IMR-90 (cell line): ENCODE measurements around the gene RERE. TPM values are rescaled to one million over a fixed set of nuclear protein-coding genes. Genes with fewer than 3 reads are reported as not detected.

Experiments used
- ATAC-seq: fragments of 200-7000 bp; cut with Tn5 transposase; 2 replicates; pipeline ENCODE4 v1.9.1; 2020; ENCODE audit warnings: low read depth, mild to moderate bottlenecking, moderate library complexity
- BruUV-seq: library from RNA; stranded (reverse); fragments of 400-500 nt; replicated peaks from 2 replicates; lab custom pipeline; 2021; lab: Mats Ljungman, UMichigan
- CTCF ChIA-PET: fragments of 300-600 bp; formaldehyde crosslinking; extraction: SDS; loops from one replicate; lab custom pipeline; 2021; ENCODE audit warnings: antibody characterized with exemption; lab: Yijun Ruan, JAX
- POLR2A ChIA-PET: fragments of 300-600 bp; sonication (Branson Sonifier 250); formaldehyde crosslinking; loops from one replicate; lab custom pipeline; 2022; ENCODE audit warnings: antibody characterized with exemption; ENCODE audit not compliant: unreplicated experiment; lab: Charles Lee
- DNase-seq: peaks from one replicate; pipeline ENCODE4 v3.0.0; 2013
- H2AFZ ChIP-seq: replicated peaks from 2 replicates; pipeline ENCODE3; 2013; ENCODE audit warnings: low read length, mild to moderate bottlenecking; ENCODE audit not compliant: poor library complexity
- H2AK5ac ChIP-seq: 2 replicates; pipeline ENCODE4 v1.6.1; 2013; ENCODE audit warnings: low read depth, low read length, inconsistent platforms
- H2AK9ac ChIP-seq: replicated peaks from 2 replicates; pipeline ENCODE3; 2013; ENCODE audit warnings: mild to moderate bottlenecking, low read depth, low read length, moderate library complexity; ENCODE audit not compliant: poor library complexity
- H2BK120ac ChIP-seq: 2 replicates; pipeline ENCODE4 v1.6.1; 2013; ENCODE audit warnings: low read depth, low read length, inconsistent platforms
- H2BK15ac ChIP-seq: 3 replicates; pipeline ENCODE4 v1.6.1; 2013; ENCODE audit warnings: low read depth, low read length, inconsistent platforms
- H2BK20ac ChIP-seq: 2 replicates; pipeline ENCODE4 v1.6.1; 2013; ENCODE audit warnings: low read depth, mild to moderate bottlenecking, inconsistent platforms, low read length, moderate library complexity
- H2BK5ac ChIP-seq: 2 replicates; pipeline ENCODE4 v1.6.1; 2013; ENCODE audit warnings: mild to moderate bottlenecking, low read depth, low read length, inconsistent platforms; ENCODE audit not compliant: poor library complexity, severe bottlenecking
- H3K14ac ChIP-seq: replicated peaks from 2 replicates; pipeline ENCODE4 v1.6.1; 2013; ENCODE audit warnings: low read depth, low read length, inconsistent platforms
- H3K18ac ChIP-seq: 2 replicates; pipeline ENCODE4 v1.6.1; 2013; ENCODE audit warnings: low read depth, low read length, control low read depth
- H3K23ac ChIP-seq: 2 replicates; pipeline ENCODE4 v1.6.1; 2013; ENCODE audit warnings: low read depth, low read length, inconsistent platforms
- H3K27ac ChIP-seq: 2 replicates; pipeline ENCODE4 v1.5.1; 2013; ENCODE audit warnings: mild to moderate bottlenecking, control low read depth, low read length; ENCODE audit not compliant: insufficient read depth
- H3K27me3 ChIP-seq: 2 replicates; pipeline ENCODE4 v1.6.1; 2013; ENCODE audit warnings: low read length; ENCODE audit not compliant: control insufficient read depth, insufficient read depth
- H3K36me3 ChIP-seq: 2 replicates; pipeline ENCODE4 v1.6.1; 2013; ENCODE audit warnings: low read length, mixed read lengths; ENCODE audit not compliant: control insufficient read depth, insufficient read depth
- H3K4ac ChIP-seq: 2 replicates; pipeline ENCODE4 v1.6.1; 2013; ENCODE audit warnings: low read depth, low read length, inconsistent platforms
- H3K4me1 ChIP-seq: 2 replicates; pipeline ENCODE4 v1.6.1; 2013; ENCODE audit warnings: low read length, mixed read lengths; ENCODE audit not compliant: control insufficient read depth, insufficient read depth
- H3K4me2 ChIP-seq: 2 replicates; pipeline ENCODE4 v1.6.1; 2013; ENCODE audit warnings: low read depth, mild to moderate bottlenecking, control low read depth, low read length, moderate library complexity
- H3K4me3 ChIP-seq: 2 replicates; pipeline ENCODE4 v1.5.1; 2013; ENCODE audit warnings: low read depth, mild to moderate bottlenecking, control low read depth, low read length, moderate library complexity; ENCODE audit not compliant: insufficient read depth
- H3K56ac ChIP-seq: 2 replicates; pipeline ENCODE4 v1.6.1; 2013; ENCODE audit warnings: low read length, inconsistent platforms; ENCODE audit not compliant: insufficient read depth; ENCODE audit errors: extremely low read depth
- H3K79me1 ChIP-seq, 2 experiments: 2 replicates each; pipeline ENCODE4 v1.6.1; 2013; ENCODE audit warnings: low read length in 2 of 2, inconsistent platforms in 1 of 2, low read depth in 1 of 2
- H3K9ac ChIP-seq: 2 replicates; pipeline ENCODE4 v1.6.1; 2013; ENCODE audit warnings: low read depth, low read length, control low read depth
- H3K9me1 ChIP-seq: 2 replicates; pipeline ENCODE4 v1.6.1; 2013; ENCODE audit warnings: low read length, inconsistent platforms; ENCODE audit not compliant: insufficient read depth
- H3K9me3 ChIP-seq: 2 replicates; pipeline ENCODE4 v1.6.1; 2013; ENCODE audit warnings: low read length; ENCODE audit not compliant: control insufficient read depth, insufficient read depth
- H4K20me1 ChIP-seq: 2 replicates; pipeline ENCODE4 v1.6.1; 2013; ENCODE audit warnings: low read length, inconsistent platforms; ENCODE audit not compliant: insufficient read depth
- H4K5ac ChIP-seq: 2 replicates; pipeline ENCODE4 v1.6.1; 2013; ENCODE audit warnings: mild to moderate bottlenecking, low read depth, low read length, control low read depth
- H4K8ac ChIP-seq, 2 experiments: 2 replicates each; pipeline ENCODE4 v1.6.1; 2013; ENCODE audit warnings: low read depth in 2 of 2, low read length in 2 of 2, control low read depth in 1 of 2, inconsistent platforms in 1 of 2
- H4K91ac ChIP-seq: 2 replicates; pipeline ENCODE4 v1.6.1; 2013; ENCODE audit warnings: low read depth, low read length, inconsistent platforms; ENCODE audit not compliant: insufficient read depth
- CHD1 ChIP-seq: IDR thresholded peaks from 2 replicates; pipeline ENCODE4 v1.6.1; 2012; ENCODE audit warnings: low read depth, low read length, improper control_type of control experiment
- MAFK ChIP-seq: IDR thresholded peaks from 2 replicates; pipeline ENCODE4 v1.6.1; 2012; ENCODE audit warnings: low read depth, low read length, improper control_type of control experiment
- MAZ ChIP-seq: IDR thresholded peaks from 2 replicates; pipeline ENCODE4 v1.6.1; 2012; ENCODE audit warnings: low read depth, mild to moderate bottlenecking, low read length, improper control_type of control experiment, moderate library complexity, borderline replicate concordance
- MXI1 ChIP-seq: IDR thresholded peaks from 2 replicates; pipeline ENCODE4 v1.6.1; 2012; ENCODE audit warnings: low read depth, mild to moderate bottlenecking, low read length, moderate library complexity, borderline replicate concordance
- RCOR1 ChIP-seq: IDR thresholded peaks from 2 replicates; pipeline ENCODE4 v1.6.1; 2012; ENCODE audit warnings: mild to moderate bottlenecking, low read length, improper control_type of control experiment; ENCODE audit not compliant: insufficient replicate concordance
- SMC3 ChIP-seq: fragments of 150-350 bp; IDR thresholded peaks from 2 replicates; pipeline ENCODE4 v1.6.1; 2016; ENCODE audit warnings: low read depth, mild to moderate bottlenecking, antibody characterized with exemption, low read length, moderate library complexity
- WGBS, 2 experiments: methylation state at CpG; one replicate each; pipeline versions ENCODE4 v1.1.5 to v1.1.7; 2013; ENCODE audit warnings: missing lambda C conversion rate in 2 of 2; ENCODE audit not compliant: insufficient read length in 1 of 2; ENCODE audit errors: extremely low coverage in 2 of 2; 5-methylcytosine and 5-hydroxymethylcytosine counted together
- dilution Hi-C: fragments of 300-500 bp; cut with HindIII; formaldehyde crosslinking; loops from one replicate; pipeline ENCODE4 v1.14.3; 2018; ENCODE audit warnings: low sequenced_read_pairs; ENCODE audit not compliant: unreplicated experiment
- in situ Hi-C: fragments of 300-500 bp; cut with MboI; formaldehyde crosslinking; loops from 3 replicates; pipeline ENCODE4 v1.14.3; 2019; ENCODE audit warnings: low sequenced_read_pairs, inconsistent platforms, mixed read lengths
- intact Hi-C: fragments of 100-400 bp; cut with micrococcal nuclease; formaldehyde crosslinking; loops from 2 replicates; pipeline ENCODE4 v1.10.0; 2022
- polyA plus RNA-seq, 3 experiments: library from polyadenylated mRNA; depleted of rRNA; stranded (reverse); fragments of >200 nt; gene quantifications; 2 replicates each; pipeline ENCODE4 v1.2.3, GENCODE V29; 2012; ENCODE audit warnings: low replicate concordance in 1 of 3
- total RNA-seq: library from RNA; depleted of rRNA; stranded (reverse); fragments of >200 nt; gene quantifications from 2 replicates; pipeline ENCODE4 v1.2.3, GENCODE V29; 2012
- TF ChIP-seq, protein P1 (sequence below): conservative IDR thresholded peaks from 2 replicates; pipeline ENCODE4 v1.5.1; 2012; ENCODE audit warnings: mild to moderate bottlenecking, low read depth, low read length, improper control_type of control experiment

RERE gene
- total and polyA plus RNA-seq, 2 of the 4 experiments (the other 2 are of a cell fraction) = 11.5 to 25.1 TPM

DNA sequence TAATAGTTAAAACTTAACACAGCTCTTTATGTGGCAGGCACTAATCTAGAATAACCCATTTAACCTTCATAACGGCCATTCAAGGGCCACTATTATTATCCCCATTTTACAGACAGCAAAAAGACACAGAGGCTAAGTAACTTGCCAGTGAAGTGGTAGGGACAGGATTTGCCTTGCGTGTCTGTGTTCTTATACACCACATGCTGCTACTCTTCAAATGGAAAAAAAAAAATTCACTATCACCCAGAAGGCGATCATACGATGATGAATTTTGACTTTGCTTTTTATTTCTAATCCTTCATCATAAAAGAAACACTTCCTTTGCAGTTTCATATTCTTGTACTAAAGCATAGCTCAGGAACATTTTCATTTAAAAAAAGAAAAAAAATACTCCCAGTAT is 65.5 kb downstream of the RERE start:
- H3K4me3 ChIP-seq = no peak overlapping the region
- no peak overlapping the region for H2BK5ac ChIP-seq
- in situ Hi-C loops (no loop called here), dilution Hi-C loops (no loop called here), intact Hi-C loops (no loop called here)
- H3K14ac ChIP-seq = no peak overlapping the region
- no peak overlapping the region for H3K9ac ChIP-seq
- no peak overlapping the region for H4K91ac ChIP-seq
- H3K27ac ChIP-seq = no peak overlapping the region
- H3K79me1 ChIP-seq = peaks cover 13 to 14% of the 10 kb centered on the region in 2 experiments; a peak in 3 of 4 replicates
- H3K23ac ChIP-seq = no peak overlapping the region
- no peak overlapping the region for H3K56ac ChIP-seq
- ChIA-PET POLR2A (no interaction called here), CTCF (interaction anchor here (1.2 kb wide), 1 partner anchor 12 kb away, joined by 5 read pairs; no protein-coding TSS in a partner anchor)
- no peak overlapping the region for H2BK15ac ChIP-seq
- no peak overlapping the region for H3K4ac ChIP-seq
- no peak overlapping the region for H2BK120ac ChIP-seq
- no peak overlapping the region for H2AK5ac ChIP-seq
- TF ChIP-seq CHD1 (no peak), MAFK (no peak), RCOR1 (no peak), MXI1 (no peak), SMC3 (no peak), MAZ (no peak)
- TF ChIP-seq, protein P1, sequence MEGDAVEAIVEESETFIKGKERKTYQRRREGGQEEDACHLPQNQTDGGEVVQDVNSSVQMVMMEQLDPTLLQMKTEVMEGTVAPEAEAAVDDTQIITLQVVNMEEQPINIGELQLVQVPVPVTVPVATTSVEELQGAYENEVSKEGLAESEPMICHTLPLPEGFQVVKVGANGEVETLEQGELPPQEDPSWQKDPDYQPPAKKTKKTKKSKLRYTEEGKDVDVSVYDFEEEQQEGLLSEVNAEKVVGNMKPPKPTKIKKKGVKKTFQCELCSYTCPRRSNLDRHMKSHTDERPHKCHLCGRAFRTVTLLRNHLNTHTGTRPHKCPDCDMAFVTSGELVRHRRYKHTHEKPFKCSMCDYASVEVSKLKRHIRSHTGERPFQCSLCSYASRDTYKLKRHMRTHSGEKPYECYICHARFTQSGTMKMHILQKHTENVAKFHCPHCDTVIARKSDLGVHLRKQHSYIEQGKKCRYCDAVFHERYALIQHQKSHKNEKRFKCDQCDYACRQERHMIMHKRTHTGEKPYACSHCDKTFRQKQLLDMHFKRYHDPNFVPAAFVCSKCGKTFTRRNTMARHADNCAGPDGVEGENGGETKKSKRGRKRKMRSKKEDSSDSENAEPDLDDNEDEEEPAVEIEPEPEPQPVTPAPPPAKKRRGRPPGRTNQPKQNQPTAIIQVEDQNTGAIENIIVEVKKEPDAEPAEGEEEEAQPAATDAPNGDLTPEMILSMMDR = no peak
- H3K9me1 ChIP-seq = peaks cover 3% of the 10 kb centered on the region; the same call in 1 of the 2 replicates
- DNase-seq (no peak), ATAC-seq (no peak)
- no peak overlapping the region for H2AFZ ChIP-seq
- H2AK9ac ChIP-seq = no peak overlapping the region
- no peaks in the 10 kb centered on the region for H3K27me3 ChIP-seq
- H2BK20ac ChIP-seq = no peak overlapping the region
- no peak overlapping the region for H3K18ac ChIP-seq
- no peaks in the 10 kb centered on the region for H4K20me1 ChIP-seq
- no CpG with 5 or more reads among the region's 4 CpGs for WGBS, 2 experiments
- BruUV-seq = no TSS peak
- no peak overlapping the region for H4K5ac ChIP-seq
- H3K4me2 ChIP-seq = no peak overlapping the region
- no peaks in the 10 kb centered on the region for H3K36me3 ChIP-seq
- H4K8ac ChIP-seq = no peak overlapping the region
- peaks cover 3% of the 10 kb centered on the region; the same call in 1 of the 2 replicates for H3K4me1 ChIP-seq
- no peaks in the 10 kb centered on the region for H3K9me3 ChIP-seq
